IMR-90 (cell line): Measurements from ENCODE around the gene TNRC6A. TPM values are rescaled to one million over a fixed set of nuclear protein-coding genes. Genes with fewer than 3 reads are reported as not detected.

ENCODE experiments used
- ATAC-seq: fragments of 200-7000 bp; cut with Tn5 transposase; 2 replicates; pipeline ENCODE4 v1.9.1; 2020; ENCODE audit warnings: low read depth, mild to moderate bottlenecking, moderate library complexity
- BruUV-seq: library from RNA; stranded (reverse); fragments of 400-500 nt; replicated peaks from 2 replicates; lab custom pipeline; 2021; lab: Mats Ljungman, UMichigan
- CTCF ChIA-PET: fragments of 300-600 bp; formaldehyde crosslinking; extraction: SDS; loops from one replicate; lab custom pipeline; 2021; ENCODE audit warnings: antibody characterized with exemption; lab: Yijun Ruan, JAX
- POLR2A ChIA-PET: fragments of 300-600 bp; sonication (Branson Sonifier 250); formaldehyde crosslinking; loops from one replicate; lab custom pipeline; 2022; ENCODE audit warnings: antibody characterized with exemption; ENCODE audit not compliant: unreplicated experiment; lab: Charles Lee
- DNase-seq: peaks from one replicate; pipeline ENCODE4 v3.0.0; 2013
- H2AFZ ChIP-seq: replicated peaks from 2 replicates; pipeline ENCODE3; 2013; ENCODE audit warnings: low read length, mild to moderate bottlenecking; ENCODE audit not compliant: poor library complexity
- H2AK5ac ChIP-seq: 2 replicates; pipeline ENCODE4 v1.6.1; 2013; ENCODE audit warnings: low read depth, low read length, inconsistent platforms
- H2AK9ac ChIP-seq: replicated peaks from 2 replicates; pipeline ENCODE3; 2013; ENCODE audit warnings: mild to moderate bottlenecking, low read depth, low read length, moderate library complexity; ENCODE audit not compliant: poor library complexity
- H2BK120ac ChIP-seq: 2 replicates; pipeline ENCODE4 v1.6.1; 2013; ENCODE audit warnings: low read depth, low read length, inconsistent platforms
- H2BK15ac ChIP-seq: 3 replicates; pipeline ENCODE4 v1.6.1; 2013; ENCODE audit warnings: low read depth, low read length, inconsistent platforms
- H2BK20ac ChIP-seq: 2 replicates; pipeline ENCODE4 v1.6.1; 2013; ENCODE audit warnings: low read depth, mild to moderate bottlenecking, inconsistent platforms, low read length, moderate library complexity
- H2BK5ac ChIP-seq: 2 replicates; pipeline ENCODE4 v1.6.1; 2013; ENCODE audit warnings: mild to moderate bottlenecking, low read depth, low read length, inconsistent platforms; ENCODE audit not compliant: poor library complexity, severe bottlenecking
- H3K14ac ChIP-seq: replicated peaks from 2 replicates; pipeline ENCODE4 v1.6.1; 2013; ENCODE audit warnings: low read depth, low read length, inconsistent platforms
- H3K18ac ChIP-seq: 2 replicates; pipeline ENCODE4 v1.6.1; 2013; ENCODE audit warnings: low read depth, low read length, control low read depth
- H3K23ac ChIP-seq: 2 replicates; pipeline ENCODE4 v1.6.1; 2013; ENCODE audit warnings: low read depth, low read length, inconsistent platforms
- H3K27ac ChIP-seq: 2 replicates; pipeline ENCODE4 v1.5.1; 2013; ENCODE audit warnings: mild to moderate bottlenecking, control low read depth, low read length; ENCODE audit not compliant: insufficient read depth
- H3K27me3 ChIP-seq: 2 replicates; pipeline ENCODE4 v1.6.1; 2013; ENCODE audit warnings: low read length; ENCODE audit not compliant: control insufficient read depth, insufficient read depth
- H3K36me3 ChIP-seq: 2 replicates; pipeline ENCODE4 v1.6.1; 2013; ENCODE audit warnings: low read length, mixed read lengths; ENCODE audit not compliant: control insufficient read depth, insufficient read depth
- H3K4ac ChIP-seq: 2 replicates; pipeline ENCODE4 v1.6.1; 2013; ENCODE audit warnings: low read depth, low read length, inconsistent platforms
- H3K4me1 ChIP-seq: 2 replicates; pipeline ENCODE4 v1.6.1; 2013; ENCODE audit warnings: low read length, mixed read lengths; ENCODE audit not compliant: control insufficient read depth, insufficient read depth
- H3K4me2 ChIP-seq: 2 replicates; pipeline ENCODE4 v1.6.1; 2013; ENCODE audit warnings: low read depth, mild to moderate bottlenecking, control low read depth, low read length, moderate library complexity
- H3K4me3 ChIP-seq: 2 replicates; pipeline ENCODE4 v1.5.1; 2013; ENCODE audit warnings: low read depth, mild to moderate bottlenecking, control low read depth, low read length, moderate library complexity; ENCODE audit not compliant: insufficient read depth
- H3K56ac ChIP-seq: 2 replicates; pipeline ENCODE4 v1.6.1; 2013; ENCODE audit warnings: low read length, inconsistent platforms; ENCODE audit not compliant: insufficient read depth; ENCODE audit errors: extremely low read depth
- H3K79me1 ChIP-seq, 2 experiments: 2 replicates each; pipeline ENCODE4 v1.6.1; 2013; ENCODE audit warnings: low read length in 2 of 2, inconsistent platforms in 1 of 2, low read depth in 1 of 2
- H3K9ac ChIP-seq: 2 replicates; pipeline ENCODE4 v1.6.1; 2013; ENCODE audit warnings: low read depth, low read length, control low read depth
- H3K9me1 ChIP-seq: 2 replicates; pipeline ENCODE4 v1.6.1; 2013; ENCODE audit warnings: low read length, inconsistent platforms; ENCODE audit not compliant: insufficient read depth
- H3K9me3 ChIP-seq: 2 replicates; pipeline ENCODE4 v1.6.1; 2013; ENCODE audit warnings: low read length; ENCODE audit not compliant: control insufficient read depth, insufficient read depth
- H4K20me1 ChIP-seq: 2 replicates; pipeline ENCODE4 v1.6.1; 2013; ENCODE audit warnings: low read length, inconsistent platforms; ENCODE audit not compliant: insufficient read depth
- H4K5ac ChIP-seq: 2 replicates; pipeline ENCODE4 v1.6.1; 2013; ENCODE audit warnings: mild to moderate bottlenecking, low read depth, low read length, control low read depth
- H4K8ac ChIP-seq, 2 experiments: 2 replicates each; pipeline ENCODE4 v1.6.1; 2013; ENCODE audit warnings: low read depth in 2 of 2, low read length in 2 of 2, control low read depth in 1 of 2, inconsistent platforms in 1 of 2
- H4K91ac ChIP-seq: 2 replicates; pipeline ENCODE4 v1.6.1; 2013; ENCODE audit warnings: low read depth, low read length, inconsistent platforms; ENCODE audit not compliant: insufficient read depth
- BHLHE40 ChIP-seq: fragments of 150-350 bp; IDR thresholded peaks from 2 replicates; pipeline ENCODE4 v1.6.1; 2016; ENCODE audit warnings: mild to moderate bottlenecking, low read depth, low read length
- CEBPB ChIP-seq: IDR thresholded peaks from 2 replicates; pipeline ENCODE4 v1.6.1; 2012; ENCODE audit warnings: low read depth, low read length, improper control_type of control experiment
- CHD1 ChIP-seq: IDR thresholded peaks from 2 replicates; pipeline ENCODE4 v1.6.1; 2012; ENCODE audit warnings: low read depth, low read length, improper control_type of control experiment
- FOS ChIP-seq: fragments of 150-350 bp; IDR thresholded peaks from 2 replicates; pipeline ENCODE4 v1.6.1; 2016; ENCODE audit warnings: low read depth, low read length
- MAFK ChIP-seq: IDR thresholded peaks from 2 replicates; pipeline ENCODE4 v1.6.1; 2012; ENCODE audit warnings: low read depth, low read length, improper control_type of control experiment
- MAZ ChIP-seq: IDR thresholded peaks from 2 replicates; pipeline ENCODE4 v1.6.1; 2012; ENCODE audit warnings: low read depth, mild to moderate bottlenecking, low read length, improper control_type of control experiment, moderate library complexity, borderline replicate concordance
- MXI1 ChIP-seq: IDR thresholded peaks from 2 replicates; pipeline ENCODE4 v1.6.1; 2012; ENCODE audit warnings: low read depth, mild to moderate bottlenecking, low read length, moderate library complexity, borderline replicate concordance
- NFE2L2 ChIP-seq: fragments of 150-350 bp; IDR thresholded peaks from 2 replicates; pipeline ENCODE4 v1.6.1; 2016; ENCODE audit warnings: low read depth, mild to moderate bottlenecking, low read length
- POLR2A ChIP-seq: IDR thresholded peaks from 2 replicates; pipeline ENCODE4 v1.6.1; 2012; ENCODE audit warnings: mild to moderate bottlenecking, low read depth, low read length
- RAD21 ChIP-seq: IDR thresholded peaks from 2 replicates; pipeline ENCODE4 v1.6.1; 2012; ENCODE audit warnings: low read length, improper control_type of control experiment
- RCOR1 ChIP-seq: IDR thresholded peaks from 2 replicates; pipeline ENCODE4 v1.6.1; 2012; ENCODE audit warnings: mild to moderate bottlenecking, low read length, improper control_type of control experiment; ENCODE audit not compliant: insufficient replicate concordance
- RFX5 ChIP-seq: IDR thresholded peaks from 2 replicates; pipeline ENCODE4 v1.8.0; 2012; ENCODE audit warnings: low read depth, mild to moderate bottlenecking, low read length, moderate library complexity
- SMC3 ChIP-seq: fragments of 150-350 bp; IDR thresholded peaks from 2 replicates; pipeline ENCODE4 v1.6.1; 2016; ENCODE audit warnings: low read depth, mild to moderate bottlenecking, antibody characterized with exemption, low read length, moderate library complexity
- WGBS, 2 experiments: methylation state at CpG; one replicate each; pipeline versions ENCODE4 v1.1.5 to v1.1.7; 2013; ENCODE audit warnings: missing lambda C conversion rate in 2 of 2; ENCODE audit not compliant: insufficient read length in 1 of 2; ENCODE audit errors: extremely low coverage in 2 of 2; 5-methylcytosine and 5-hydroxymethylcytosine counted together
- dilution Hi-C: fragments of 300-500 bp; cut with HindIII; formaldehyde crosslinking; loops from one replicate; pipeline ENCODE4 v1.14.3; 2018; ENCODE audit warnings: low sequenced_read_pairs; ENCODE audit not compliant: unreplicated experiment
- in situ Hi-C: fragments of 300-500 bp; cut with MboI; formaldehyde crosslinking; loops from 3 replicates; pipeline ENCODE4 v1.14.3; 2019; ENCODE audit warnings: low sequenced_read_pairs, inconsistent platforms, mixed read lengths
- intact Hi-C: fragments of 100-400 bp; cut with micrococcal nuclease; formaldehyde crosslinking; loops from 2 replicates; pipeline ENCODE4 v1.10.0; 2022
- polyA plus RNA-seq, 3 experiments: library from polyadenylated mRNA; depleted of rRNA; stranded (reverse); fragments of >200 nt; gene quantifications; 2 replicates each; pipeline ENCODE4 v1.2.3, GENCODE V29; 2012; ENCODE audit warnings: low replicate concordance in 1 of 3
- total RNA-seq: library from RNA; depleted of rRNA; stranded (reverse); fragments of >200 nt; gene quantifications from 2 replicates; pipeline ENCODE4 v1.2.3, GENCODE V29; 2012
- TF ChIP-seq, protein P1 (sequence below): fragments of 150-350 bp; IDR thresholded peaks from 2 replicates; pipeline ENCODE4 v1.6.1; 2016; ENCODE audit warnings: low read depth, mild to moderate bottlenecking, low read length, moderate library complexity, borderline replicate concordance
- TF ChIP-seq, protein P2 (sequence below): fragments of 150-350 bp; IDR thresholded peaks from 2 replicates; pipeline ENCODE4 v1.6.1; 2017; ENCODE audit warnings: mild to moderate bottlenecking, antibody characterized with exemption, low read length, low read depth
- TF ChIP-seq, protein P3 (sequence below): conservative IDR thresholded peaks from 2 replicates; pipeline ENCODE4 v1.5.1; 2012; ENCODE audit warnings: mild to moderate bottlenecking, low read depth, low read length, improper control_type of control experiment

Gene TNRC6A
- total and polyA plus RNA-seq, 2 of the 4 experiments (the other 2 are of a cell fraction) = 32.4 to 42.3 TPM

DNA sequence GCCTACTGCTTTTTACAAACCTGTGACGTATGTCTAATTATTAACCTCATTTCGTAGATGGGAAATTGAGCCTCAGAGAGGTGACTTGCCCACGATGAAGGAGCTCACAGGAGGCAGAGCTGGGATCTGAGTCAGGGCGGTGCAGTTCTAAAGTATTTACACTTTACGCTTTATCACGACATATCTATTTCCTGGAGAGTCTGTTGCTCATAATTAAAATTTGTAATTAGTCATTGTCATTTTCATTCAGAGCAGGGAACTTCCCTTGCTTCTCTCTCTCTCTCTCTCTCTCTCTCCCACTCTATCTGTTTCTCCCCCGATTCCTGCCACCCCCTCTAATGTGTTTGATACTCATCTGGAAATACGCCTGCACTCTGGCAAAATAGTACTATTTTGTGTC is 122.2 kb downstream of the TNRC6A start:
- TF ChIP-seq POLR2A = no peak
- TF ChIP-seq RFX5 = no peak
- TF ChIP-seq CEBPB = no peak
- 0 out of 2 replicates have a peak, but pooled peaks have one; percentile 2 for TF ChIP-seq BHLHE40
- TF ChIP-seq NFE2L2 = no peak
- TF ChIP-seq MXI1 = no peak
- TF ChIP-seq, protein P1, sequence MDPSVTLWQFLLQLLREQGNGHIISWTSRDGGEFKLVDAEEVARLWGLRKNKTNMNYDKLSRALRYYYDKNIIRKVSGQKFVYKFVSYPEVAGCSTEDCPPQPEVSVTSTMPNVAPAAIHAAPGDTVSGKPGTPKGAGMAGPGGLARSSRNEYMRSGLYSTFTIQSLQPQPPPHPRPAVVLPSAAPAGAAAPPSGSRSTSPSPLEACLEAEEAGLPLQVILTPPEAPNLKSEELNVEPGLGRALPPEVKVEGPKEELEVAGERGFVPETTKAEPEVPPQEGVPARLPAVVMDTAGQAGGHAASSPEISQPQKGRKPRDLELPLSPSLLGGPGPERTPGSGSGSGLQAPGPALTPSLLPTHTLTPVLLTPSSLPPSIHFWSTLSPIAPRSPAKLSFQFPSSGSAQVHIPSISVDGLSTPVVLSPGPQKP = no peak
- no peak for TF ChIP-seq SMC3
- 0 out of 2 replicates have a peak, but pooled peaks have one; percentile 7 for TF ChIP-seq FOS
- TF ChIP-seq MAZ = no peak
- TF ChIP-seq, protein P2, sequence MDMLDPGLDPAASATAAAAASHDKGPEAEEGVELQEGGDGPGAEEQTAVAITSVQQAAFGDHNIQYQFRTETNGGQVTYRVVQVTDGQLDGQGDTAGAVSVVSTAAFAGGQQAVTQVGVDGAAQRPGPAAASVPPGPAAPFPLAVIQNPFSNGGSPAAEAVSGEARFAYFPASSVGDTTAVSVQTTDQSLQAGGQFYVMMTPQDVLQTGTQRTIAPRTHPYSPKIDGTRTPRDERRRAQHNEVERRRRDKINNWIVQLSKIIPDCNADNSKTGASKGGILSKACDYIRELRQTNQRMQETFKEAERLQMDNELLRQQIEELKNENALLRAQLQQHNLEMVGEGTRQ = no peak
- no peak for TF ChIP-seq MAFK
- TF ChIP-seq RCOR1 = no peak
- TF ChIP-seq RAD21 = no peak
- TF ChIP-seq, protein P3, sequence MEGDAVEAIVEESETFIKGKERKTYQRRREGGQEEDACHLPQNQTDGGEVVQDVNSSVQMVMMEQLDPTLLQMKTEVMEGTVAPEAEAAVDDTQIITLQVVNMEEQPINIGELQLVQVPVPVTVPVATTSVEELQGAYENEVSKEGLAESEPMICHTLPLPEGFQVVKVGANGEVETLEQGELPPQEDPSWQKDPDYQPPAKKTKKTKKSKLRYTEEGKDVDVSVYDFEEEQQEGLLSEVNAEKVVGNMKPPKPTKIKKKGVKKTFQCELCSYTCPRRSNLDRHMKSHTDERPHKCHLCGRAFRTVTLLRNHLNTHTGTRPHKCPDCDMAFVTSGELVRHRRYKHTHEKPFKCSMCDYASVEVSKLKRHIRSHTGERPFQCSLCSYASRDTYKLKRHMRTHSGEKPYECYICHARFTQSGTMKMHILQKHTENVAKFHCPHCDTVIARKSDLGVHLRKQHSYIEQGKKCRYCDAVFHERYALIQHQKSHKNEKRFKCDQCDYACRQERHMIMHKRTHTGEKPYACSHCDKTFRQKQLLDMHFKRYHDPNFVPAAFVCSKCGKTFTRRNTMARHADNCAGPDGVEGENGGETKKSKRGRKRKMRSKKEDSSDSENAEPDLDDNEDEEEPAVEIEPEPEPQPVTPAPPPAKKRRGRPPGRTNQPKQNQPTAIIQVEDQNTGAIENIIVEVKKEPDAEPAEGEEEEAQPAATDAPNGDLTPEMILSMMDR = no peak
- TF ChIP-seq CHD1 = no peak
- Histone ChIP-seq H3K36me3 (no peaks in the 10 kb centered on the region), H2BK120ac (no peak overlapping the region), H4K20me1 (no peaks in the 10 kb centered on the region), H2AFZ (no peak overlapping the region), H4K5ac (no peak overlapping the region), H2AK9ac (no peak overlapping the region), H2BK15ac (0 out of 3 replicates have a peak overlapping the region, but pooled peaks have one; percentile 89), H3K18ac (peak overlapping the region; percentile 38; the same call in 1 of the 2 replicates), H4K91ac (0 out of 2 replicates have a peak overlapping the region, but pooled peaks have one; percentile 40), H3K27me3 (no peaks in the 10 kb centered on the region), H2AK5ac (no peak overlapping the region), H2BK20ac (peak overlapping the region; percentile 22; the same call in 1 of the 2 replicates), H3K4me2 (peak overlapping the region; percentile 32; the same call in 1 of the 2 replicates), H3K4me1 (peaks cover 12% of the 10 kb centered on the region), H3K27ac (no peak overlapping the region), H3K9me3 (no peaks in the 10 kb centered on the region), H3K56ac (no peak overlapping the region; the same call in 1 of the 2 replicates), H2BK5ac (peak overlapping the region; percentile 43), H3K23ac (no peak overlapping the region), H3K4ac (peak overlapping the region; percentile 42; the same call in 1 of the 2 replicates), H3K79me1 (no peaks in the 10 kb centered on the region), H4K8ac (peak overlapping the region in 1 of 2 experiments; percentile 43; a peak in 1 of 4 replicates), H3K14ac (no peak overlapping the region), H3K9ac (no peak overlapping the region), H3K4me3 (no peak overlapping the region), H3K9me1 (peaks cover 22% of the 10 kb centered on the region)
- ATAC-seq = no peak
- in situ Hi-C loops = no loop called here
- no TSS peak for BruUV-seq
- DNase-seq = peak; percentile 75
- CTCF ChIA-PET = interaction anchor here (0.9 kb wide), 1 partner anchor 115 kb away, joined by 3 read pairs; no protein-coding TSS in a partner anchor
- intact Hi-C loops = no loop called here
- WGBS, 2 experiments = no CpG with 5 or more reads among the region's 8 CpGs
- POLR2A ChIA-PET = no interaction called here
- dilution Hi-C loops = no loop called here
